Mucosa of descending colon (tissue), 3 donors: ENCODE results near the gene SLC38A10. TPM values are rescaled to one million over a fixed set of nuclear protein-coding genes. Genes with fewer than 3 reads are reported as not detected.

Source experiments
- ATAC-seq: fragments of 200-7000 bp; cut with Tn5 transposase; one replicate; pipeline ENCODE4 v1.9.1; 2020; ENCODE audit warnings: mild to moderate bottlenecking, moderate library complexity
- DNase-seq, 3 donors: peaks; one replicate each; pipeline ENCODE4 v3.0.0-alpha.2; 2020
- H3K36me3 ChIP-seq: fragments of 200-600 bp; one replicate; pipeline ENCODE4 v1.8.0; 2021; ENCODE audit warnings: low read depth, mild to moderate bottlenecking
- H3K4me1 ChIP-seq: fragments of 200-600 bp; one replicate; pipeline ENCODE4 v1.8.0; 2021; ENCODE audit warnings: low read depth, mild to moderate bottlenecking
- H3K4me3 ChIP-seq: fragments of 200-600 bp; one replicate; pipeline ENCODE4 v1.8.0; 2021; ENCODE audit warnings: mild to moderate bottlenecking
- H3K9me3 ChIP-seq: fragments of 200-600 bp; one replicate; pipeline ENCODE4 v1.8.0; 2021; ENCODE audit warnings: mild to moderate bottlenecking
- intact Hi-C, 2 donors: fragments of 100-400 bp; cut with DNase I in 1 of 2; cut with micrococcal nuclease in 1 of 2; formaldehyde crosslinking; loops; one replicate each; pipeline versions ENCODE4 v1.11.0 to v1.11.1; 2022; cut with DNase I, micrococcal nuclease
- total RNA-seq, 3 donors: library from RNA; stranded (reverse); fragmentation: NEBNext Ultra II Directional in 2 of 3; extraction: Animal tissue kit (Norgen Biotek cat#: 25700) in 2 of 3; gene quantifications; one replicate each; pipeline versions ENCODE4 v1.2.1 to v1.2.4, GENCODE V29; 2021 to 2023
- TF ChIP-seq, protein P1 (sequence below): fragments of 200-600 bp; IDR thresholded peaks from one replicate; pipeline ENCODE4 v1.8.0; 2022; ENCODE audit warnings: antibody characterized with exemption, mild to moderate bottlenecking
- donor health status: DM: no; HTN: no; CAD: no; lungs with moderate emphysema.
- donor health status: DM: no; HTN: no; CAD: no.
- donor health status: DM: no; HTN: yes; CAD: no.

The SLC38A10 gene
- total RNA-seq, 3 donors from 2014 or later = 77.0 to 95.3 (median 94.0) TPM

DNA sequence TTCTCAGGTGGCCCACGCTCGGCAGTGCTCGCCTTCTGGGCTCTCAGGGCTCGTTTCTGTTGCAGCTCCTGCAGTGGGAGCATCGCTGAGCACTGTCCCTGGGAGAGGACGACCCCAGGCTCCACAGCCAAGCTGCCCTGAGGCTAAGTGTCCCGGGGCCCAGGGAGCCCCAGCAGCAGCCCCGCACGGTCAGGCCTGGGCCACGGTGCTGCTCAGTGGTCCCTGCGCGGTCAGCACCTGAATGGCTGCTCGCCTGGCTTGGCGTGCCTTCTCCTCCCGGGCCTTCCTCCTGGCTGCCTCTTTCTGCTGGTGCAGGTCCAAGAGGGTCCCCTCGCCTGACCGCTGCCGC, 95.7 kb downstream of the SLC38A10 start:
- Histone ChIP-seq H3K36me3 (no peaks in the 10 kb centered on the region), H3K9me3 (no peaks in the 10 kb centered on the region), H3K4me1 (no peaks in the 10 kb centered on the region), H3K4me3 (no peak overlapping the region)
- ATAC-seq = no peak
- TF ChIP-seq, protein P1, sequence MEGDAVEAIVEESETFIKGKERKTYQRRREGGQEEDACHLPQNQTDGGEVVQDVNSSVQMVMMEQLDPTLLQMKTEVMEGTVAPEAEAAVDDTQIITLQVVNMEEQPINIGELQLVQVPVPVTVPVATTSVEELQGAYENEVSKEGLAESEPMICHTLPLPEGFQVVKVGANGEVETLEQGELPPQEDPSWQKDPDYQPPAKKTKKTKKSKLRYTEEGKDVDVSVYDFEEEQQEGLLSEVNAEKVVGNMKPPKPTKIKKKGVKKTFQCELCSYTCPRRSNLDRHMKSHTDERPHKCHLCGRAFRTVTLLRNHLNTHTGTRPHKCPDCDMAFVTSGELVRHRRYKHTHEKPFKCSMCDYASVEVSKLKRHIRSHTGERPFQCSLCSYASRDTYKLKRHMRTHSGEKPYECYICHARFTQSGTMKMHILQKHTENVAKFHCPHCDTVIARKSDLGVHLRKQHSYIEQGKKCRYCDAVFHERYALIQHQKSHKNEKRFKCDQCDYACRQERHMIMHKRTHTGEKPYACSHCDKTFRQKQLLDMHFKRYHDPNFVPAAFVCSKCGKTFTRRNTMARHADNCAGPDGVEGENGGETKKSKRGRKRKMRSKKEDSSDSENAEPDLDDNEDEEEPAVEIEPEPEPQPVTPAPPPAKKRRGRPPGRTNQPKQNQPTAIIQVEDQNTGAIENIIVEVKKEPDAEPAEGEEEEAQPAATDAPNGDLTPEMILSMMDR = no peak
- intact Hi-C loops = no loop called here
- DNase-seq = no peak

DNA sequence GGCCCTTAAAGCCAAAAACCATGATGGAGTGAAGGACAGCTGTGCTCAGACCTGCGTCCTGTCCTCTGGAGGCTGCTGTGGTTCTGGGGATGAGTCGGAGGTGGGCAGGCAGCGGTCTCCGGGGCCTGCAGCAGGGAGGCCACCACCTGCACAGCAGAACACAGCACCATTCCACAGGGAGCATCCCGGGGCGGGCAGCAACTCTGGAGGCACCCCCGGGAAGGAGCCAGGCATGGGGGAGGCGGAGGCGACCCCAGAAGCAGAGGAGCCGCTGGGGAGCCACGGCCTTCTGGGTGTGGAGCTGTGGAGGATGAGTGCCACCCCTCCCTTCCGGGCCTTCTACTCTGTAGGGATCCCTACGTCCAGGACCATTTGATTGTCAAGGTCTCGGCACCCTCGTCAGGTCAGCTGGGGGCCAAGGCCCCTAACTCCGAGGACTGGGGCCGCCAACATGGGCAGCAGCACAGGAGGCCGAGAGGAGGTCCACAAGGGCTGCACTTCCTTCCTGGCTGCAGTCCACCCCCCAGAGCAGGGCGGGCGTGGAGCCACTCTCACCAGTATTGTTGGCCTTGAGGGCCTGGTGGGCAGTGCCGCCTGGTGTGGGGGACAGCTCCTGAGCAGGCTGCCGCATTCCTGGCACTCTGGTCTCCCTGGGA, 96.2 kb downstream of the SLC38A10 start:
- Histone ChIP-seq H3K36me3 (no peaks in the 10 kb centered on the region), H3K9me3 (no peaks in the 10 kb centered on the region), H3K4me3 (no peak overlapping the region), H3K4me1 (no peaks in the 10 kb centered on the region)
- ATAC-seq = no peak
- no peak for DNase-seq
- TF ChIP-seq, protein P1 = no peak
- intact Hi-C loops = no loop called here

DNA sequence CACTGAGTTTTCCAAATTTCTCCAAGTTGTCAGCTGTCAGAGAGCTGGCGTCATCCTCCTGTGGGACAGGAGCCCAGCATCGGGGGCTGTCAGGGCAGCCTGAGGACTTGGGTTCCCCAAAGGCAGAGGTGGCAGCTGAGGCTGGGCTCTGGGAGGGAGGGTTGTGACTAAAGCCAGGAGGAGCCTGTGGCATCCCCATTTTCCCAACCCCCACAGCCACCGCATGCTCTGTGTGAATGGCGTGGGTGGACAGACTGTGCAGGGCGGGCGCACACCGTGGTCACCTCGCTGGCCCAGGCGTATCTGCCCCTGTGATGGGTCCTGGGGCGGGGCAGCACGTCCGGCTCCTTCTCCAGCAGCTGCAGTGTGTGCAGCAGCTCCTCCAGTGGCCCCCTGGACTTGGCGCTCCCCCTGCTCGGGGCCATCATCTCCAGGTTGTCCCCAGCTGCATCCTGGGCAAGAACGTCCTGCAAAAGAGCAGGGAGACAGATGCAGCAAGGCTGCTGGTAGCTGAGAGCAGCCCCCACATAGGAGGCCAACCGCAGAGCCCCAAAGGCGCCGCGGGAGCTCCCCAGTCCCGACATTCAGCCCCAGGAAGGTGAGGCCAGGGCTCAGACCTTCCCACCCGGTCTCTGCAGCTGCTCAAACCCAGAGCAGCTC, 97.1 kb downstream of the SLC38A10 start:
- TF ChIP-seq, protein P1 = no peak
- Histone ChIP-seq H3K4me3 (no peak overlapping the region), H3K9me3 (no peaks in the 10 kb centered on the region), H3K36me3 (no peaks in the 10 kb centered on the region), H3K4me1 (no peaks in the 10 kb centered on the region)
- no peak for DNase-seq
- intact Hi-C loops = no loop called here
- ATAC-seq = no peak

- DNase-seq = no peak
- Histone ChIP-seq H3K4me1 (no peaks in the 10 kb centered on the region), H3K4me3 (no peak overlapping the region), H3K36me3 (no peaks in the 10 kb centered on the region), H3K9me3 (no peaks in the 10 kb centered on the region)
- intact Hi-C loops = no loop called here
- TF ChIP-seq, protein P1 = no peak
- ATAC-seq = no peak
These were observed 97.7 kb downstream of the SLC38A10 start for GRCh38 chr17:81197409-81197795.

- H3K4me1 ChIP-seq = no peaks in the 10 kb centered on the region
- ATAC-seq (no peak), DNase-seq (no peak)
- no peaks in the 10 kb centered on the region for H3K36me3 ChIP-seq
- intact Hi-C loops = no loop called here
- H3K4me3 ChIP-seq = no peak overlapping the region
- no peaks in the 10 kb centered on the region for H3K9me3 ChIP-seq
- TF ChIP-seq, protein P1 = no peak
These were observed 98.3 kb downstream of the SLC38A10 start for GRCh38 chr17:81196505-81197408.
